ENCODE measurements around the gene ANK3.

The ANK3 gene

GRCh38 chr10:60021361-60021760, 368.3 kb downstream of the ANK3 start:
- Histone ChIP-seq H3K36me3 (no peaks in the 10 kb centered on the region), H3K9me3 (ENCODE audit: severe bottlenecking) (no peaks in the 10 kb centered on the region), H3K4me3 (ENCODE audit: low read depth, low read length) (no peak overlapping the region), H3K27me3 (ENCODE audit: insufficient read depth, low read depth, severe bottlenecking) (no peaks in the 10 kb centered on the region), H3K27ac (no peak overlapping the region)
- DNase-seq: no peak
- no peak for TF ChIP-seq CTCF (IDR thresholded peaks at IDR 0.05; ENCODE audit: low read depth, low read length)

GRCh38 chr10:60016794-60017193, 372.9 kb downstream of the ANK3 start:
- Histone ChIP-seq H3K4me3 (ENCODE audit: low read depth, low read length) (no peak overlapping the region), H3K36me3 (no peaks in the 10 kb centered on the region), H3K9me3 (ENCODE audit: severe bottlenecking) (no peaks in the 10 kb centered on the region), H3K27me3 (ENCODE audit: insufficient read depth, low read depth, severe bottlenecking) (no peaks in the 10 kb centered on the region), H3K27ac (no peak overlapping the region)
- TF ChIP-seq CTCF (IDR thresholded peaks at IDR 0.05; ENCODE audit: low read depth, low read length): no peak
- no peak for DNase-seq

GRCh38 chr10:60009710-60010383, 379.8 kb downstream of the ANK3 start:
- Histone ChIP-seq H3K27ac (no peak overlapping the region), H3K36me3 (no peaks in the 10 kb centered on the region), H3K27me3 (ENCODE audit: insufficient read depth, low read depth, severe bottlenecking) (peaks cover 25% of the 10 kb centered on the region), H3K9me3 (ENCODE audit: severe bottlenecking) (no peaks in the 10 kb centered on the region), H3K4me3 (ENCODE audit: low read depth, low read length) (no peak overlapping the region)
- TF ChIP-seq CTCF (IDR thresholded peaks at IDR 0.05; ENCODE audit: low read depth, low read length): no peak
- no peak for DNase-seq

GRCh38 chr10:60009276-60009675, 380.4 kb downstream of the ANK3 start:
- DNase-seq: no peak
- TF ChIP-seq CTCF (IDR thresholded peaks at IDR 0.05; ENCODE audit: low read depth, low read length): no peak
- Histone ChIP-seq H3K4me3 (ENCODE audit: low read depth, low read length) (no peak overlapping the region), H3K27ac (no peak overlapping the region), H3K9me3 (ENCODE audit: severe bottlenecking) (no peaks in the 10 kb centered on the region), H3K36me3 (no peaks in the 10 kb centered on the region), H3K27me3 (ENCODE audit: insufficient read depth, low read depth, severe bottlenecking) (peaks cover 27% of the 10 kb centered on the region)

- no peak overlapping the region for H3K4me3 ChIP-seq (ENCODE audit: low read depth, low read length)
- H3K27me3 ChIP-seq (ENCODE audit: insufficient read depth, low read depth, severe bottlenecking): peaks cover 27% of the 10 kb centered on the region
- TF ChIP-seq CTCF (IDR thresholded peaks at IDR 0.05; ENCODE audit: low read depth, low read length): no peak
- no peaks in the 10 kb centered on the region for H3K36me3 ChIP-seq
- no peak overlapping the region for H3K27ac ChIP-seq
- no peak for DNase-seq
- no peaks in the 10 kb centered on the region for H3K9me3 ChIP-seq (ENCODE audit: severe bottlenecking)
These were observed 380.9 kb downstream of the ANK3 start for GRCh38 chr10:60008816-60009215.

GRCh38 chr10:60006062-60006461, 383.6 kb downstream of the ANK3 start:
- no peak for TF ChIP-seq CTCF (IDR thresholded peaks at IDR 0.05; ENCODE audit: low read depth, low read length)
- Histone ChIP-seq H3K27ac (no peak overlapping the region), H3K4me3 (ENCODE audit: low read depth, low read length) (no peak overlapping the region), H3K36me3 (no peaks in the 10 kb centered on the region), H3K27me3 (ENCODE audit: insufficient read depth, low read depth, severe bottlenecking) (peaks cover 46% of the 10 kb centered on the region), H3K9me3 (ENCODE audit: severe bottlenecking) (no peaks in the 10 kb centered on the region)
- DNase-seq: no peak

Data from WERI-Rb-1 (cell line).